Breast epithelium (tissue), 3 donors: Measurements from ENCODE around the gene LGALS9. TPM values are rescaled to one million over a fixed set of nuclear protein-coding genes. Genes with fewer than 3 reads are reported as not detected.

Source experiments
- total RNA-seq, 3 donors: library from RNA; depleted of rRNA; stranded (reverse); fragments of >200 nt; gene quantifications; one replicate each; pipeline ENCODE4 v1.1.0, GENCODE V29; 2016

LGALS9 gene
- total RNA-seq, 3 donors from 2014 or later: 17.4 to 58.1 (median 30.1) TPM

Other genes with a start within 250 kb of the LGALS9 start
- 10 to 100 TPM; 14.1 to 36.4 (median 24.0) TPM for gene KSR1, start 174.7 kb upstream of the LGALS9 start, total RNA-seq
- under 1 TPM; 0.16 to 0.33 (median 0.29) TPM for gene NOS2, start 169.3 kb downstream of the LGALS9 start, total RNA-seq